Effector CD8-positive, alpha-beta T cell (primary cell): ENCODE measurements around the gene DIDO1.
"Not testable (repeated sequence)": the region's sequence is repeated elsewhere in the genome, so short reads cannot be mapped to it uniquely, and the experiment has no call there.

Source experiments
- DNase-seq: peaks from one replicate; lab custom pipeline; 2025; lab: John Stamatoyannopoulos, UW

Gene DIDO1

DNA sequence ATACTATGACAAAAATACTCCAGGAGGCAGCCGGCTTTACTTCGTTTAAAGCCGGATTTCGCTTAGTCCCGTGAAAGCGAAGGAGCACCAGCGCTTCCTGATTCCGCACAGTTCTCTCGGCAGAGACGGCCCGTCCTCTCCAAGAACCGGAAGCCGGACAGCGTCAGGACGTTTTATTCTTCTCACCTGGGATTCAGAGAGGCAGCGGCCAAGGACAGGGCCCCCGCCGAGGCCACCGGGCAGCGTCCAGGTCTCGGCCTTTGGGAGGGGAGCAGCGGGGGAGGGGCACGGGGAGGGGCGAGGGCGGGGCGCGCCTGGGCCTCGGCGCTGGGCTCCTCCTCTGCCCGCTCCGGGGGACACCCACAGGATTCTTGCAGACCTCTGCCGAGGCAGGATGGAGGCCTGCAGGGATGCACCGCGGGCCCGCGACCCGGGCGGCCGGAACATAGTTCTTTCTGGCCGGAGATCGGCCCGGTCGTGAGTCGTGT is 2.8 kb upstream of the DIDO1 start:
- DNase-seq: peak; percentile 45

DNA sequence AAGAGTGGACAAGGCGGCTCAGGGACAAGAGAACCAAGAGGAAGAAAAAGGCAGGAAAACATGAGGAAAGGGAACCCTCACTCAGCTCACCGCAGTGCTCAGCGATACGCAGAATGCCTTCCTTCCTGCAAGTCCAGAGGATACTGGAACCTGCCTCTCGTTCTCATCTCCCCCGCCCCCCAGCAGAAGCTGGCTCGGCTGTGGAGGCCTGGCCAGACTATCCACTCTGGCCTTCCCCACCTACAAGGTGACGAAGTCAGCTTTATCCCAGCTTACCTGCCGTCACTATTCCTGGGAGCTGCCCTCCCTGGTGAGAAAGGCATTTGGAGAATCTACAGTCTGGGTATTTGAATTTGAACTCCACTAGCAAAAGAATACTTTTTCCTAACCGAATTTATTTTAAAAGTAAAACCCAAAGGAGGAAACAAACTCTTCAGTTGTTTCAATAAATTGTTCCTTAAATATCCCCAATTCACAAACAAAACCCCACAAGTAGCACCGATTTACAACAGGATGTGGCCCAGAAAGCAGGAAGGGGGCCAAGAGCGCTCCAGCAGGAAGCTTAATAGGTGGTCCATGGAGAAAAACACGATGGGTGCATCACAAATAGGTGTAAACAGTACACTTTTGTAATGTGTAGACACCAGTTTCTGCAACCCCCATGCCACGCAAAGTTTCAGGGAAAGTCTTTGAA is 2.1 kb upstream of the DIDO1 start:
- no peak for DNase-seq

DNA sequence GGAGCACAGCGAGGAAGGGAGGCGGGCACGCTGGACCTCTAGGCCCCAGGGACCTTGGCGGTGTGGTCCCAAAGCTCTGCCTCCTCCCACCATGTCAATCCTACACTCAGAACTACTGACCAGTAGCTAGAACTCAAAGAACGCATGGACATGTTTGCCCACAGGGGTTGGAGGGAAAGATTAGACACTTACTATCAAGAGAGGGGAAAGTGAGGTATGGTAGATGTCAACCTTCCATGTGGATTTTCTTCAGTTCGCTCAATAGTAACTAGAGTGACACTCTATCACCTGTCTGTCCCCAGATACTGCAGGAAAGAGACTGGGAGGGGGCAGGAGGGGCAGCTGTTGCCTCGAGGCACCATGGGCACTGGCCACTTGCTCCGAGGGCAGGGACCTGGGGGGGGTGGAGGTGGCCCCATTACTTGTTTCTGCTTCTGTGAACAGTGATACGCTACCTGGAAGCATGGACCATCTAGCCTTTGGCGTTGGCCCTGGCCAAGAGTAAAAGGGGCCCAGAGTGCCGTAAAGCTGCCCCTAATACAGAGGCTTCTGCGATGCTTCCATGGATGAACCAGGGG is 912 bp upstream of the DIDO1 start:
- DNase-seq: no peak

GRCh38 chr20:62925420-62926228 is 681 bp downstream of the DIDO1 start:
- peak; percentile 33 for DNase-seq

DNA sequence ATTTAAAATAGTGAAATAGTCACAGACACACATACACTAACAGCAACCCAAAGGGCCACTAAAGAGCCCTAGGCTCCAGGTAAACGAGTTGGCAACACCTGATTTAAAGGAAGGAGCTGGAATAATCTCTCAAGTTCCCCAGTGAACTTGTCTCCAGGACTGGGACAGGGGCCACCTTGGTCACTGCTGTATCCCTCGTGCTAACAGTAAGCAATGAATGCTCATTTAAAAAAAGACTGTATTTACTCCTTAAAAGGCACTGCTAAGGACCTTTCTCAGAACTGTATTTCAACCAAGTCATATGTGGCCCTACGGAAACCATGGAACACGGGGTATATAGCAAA is 1.3 kb downstream of the DIDO1 start:
- DNase-seq: no peak

DNA sequence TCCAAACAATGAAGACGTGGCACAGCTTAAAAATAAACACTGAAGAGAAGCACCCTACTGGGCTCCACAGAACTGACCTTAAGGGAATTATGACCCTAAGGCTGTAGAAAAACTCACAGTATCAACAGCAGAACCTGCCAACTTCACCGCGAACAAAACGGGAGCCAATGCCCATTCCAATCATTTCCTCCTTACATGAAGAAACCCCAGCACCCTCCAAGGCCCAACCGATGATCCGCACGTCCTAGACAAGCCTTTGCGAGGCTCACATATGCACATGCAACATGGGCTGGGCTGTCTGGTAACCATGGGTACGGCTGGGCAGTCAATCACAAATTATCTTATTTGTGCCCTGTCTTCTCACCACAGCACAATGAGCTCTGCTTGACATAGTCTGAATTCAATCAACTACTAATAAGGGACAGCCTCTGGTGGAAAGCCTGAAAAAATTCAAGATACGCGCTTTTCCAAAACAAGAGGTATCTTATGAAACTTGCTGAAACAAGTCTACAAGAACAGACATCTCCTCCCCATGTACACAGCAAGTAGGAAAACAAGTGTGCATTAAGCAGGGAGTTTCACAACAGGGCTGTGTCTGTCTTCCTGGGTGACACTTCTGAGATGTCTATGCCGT is 1.7 kb downstream of the DIDO1 start:
- no peak for DNase-seq

GRCh38 chr20:62923669-62924441 is 2.5 kb downstream of the DIDO1 start:
- no peak for DNase-seq

DNA sequence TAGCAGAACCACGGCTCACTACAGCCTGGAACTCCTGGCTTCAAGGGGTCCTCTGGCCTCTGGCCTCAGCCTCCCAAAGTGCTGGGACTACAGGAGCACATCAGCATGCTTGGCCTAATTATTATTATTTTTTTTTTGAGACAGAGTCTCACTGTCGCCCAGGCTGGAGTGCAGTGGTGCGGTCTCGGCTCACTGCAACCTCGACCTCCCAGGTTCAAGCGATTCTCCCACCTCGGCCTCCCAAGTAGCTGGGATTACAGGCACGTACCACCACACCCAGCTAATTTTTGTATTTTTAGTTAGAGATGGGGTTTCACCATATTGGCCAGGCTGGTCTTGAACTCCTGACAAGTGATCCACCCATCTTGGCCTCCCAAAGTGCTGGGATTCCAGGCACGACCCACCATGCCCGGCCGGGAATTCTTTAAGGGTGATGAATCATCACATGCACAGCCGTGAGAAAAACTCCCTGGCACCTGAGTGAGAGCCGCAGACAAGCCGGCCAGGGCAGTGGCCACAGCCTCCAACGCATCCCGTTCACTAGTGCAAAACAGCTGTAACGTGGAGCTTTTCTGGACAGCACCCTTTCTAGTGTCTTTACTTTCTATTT is 3.1 kb downstream of the DIDO1 start:
- DNase-seq: not testable (repeated sequence)

DNA sequence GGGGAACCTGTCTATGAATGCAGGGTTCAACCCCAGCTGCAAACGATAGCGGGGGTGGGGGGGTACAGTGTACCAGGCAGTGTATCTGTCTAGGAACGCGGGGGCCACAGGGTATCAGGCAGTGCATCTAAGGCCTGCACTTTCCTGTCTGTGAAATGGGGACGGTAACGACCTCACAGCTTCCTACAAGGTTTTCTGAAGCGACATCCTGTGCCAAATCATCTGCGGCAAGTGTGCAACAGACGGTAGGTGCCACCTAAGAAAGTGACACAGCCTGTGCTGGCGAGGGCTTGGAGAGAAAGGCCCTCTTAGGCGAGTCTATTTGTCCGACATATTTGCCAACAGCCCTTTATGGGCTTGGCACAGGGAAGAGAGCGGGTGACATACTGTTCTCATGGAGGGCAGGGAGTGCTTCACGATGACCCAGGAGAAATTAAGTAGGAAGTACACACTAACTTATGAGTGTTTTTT is 3.8 kb downstream of the DIDO1 start:
- DNase-seq: no peak

- peak; percentile 46 for DNase-seq
Observed at GRCh38 chr20:62921119-62921687, 5.1 kb downstream of the DIDO1 start.

DNA sequence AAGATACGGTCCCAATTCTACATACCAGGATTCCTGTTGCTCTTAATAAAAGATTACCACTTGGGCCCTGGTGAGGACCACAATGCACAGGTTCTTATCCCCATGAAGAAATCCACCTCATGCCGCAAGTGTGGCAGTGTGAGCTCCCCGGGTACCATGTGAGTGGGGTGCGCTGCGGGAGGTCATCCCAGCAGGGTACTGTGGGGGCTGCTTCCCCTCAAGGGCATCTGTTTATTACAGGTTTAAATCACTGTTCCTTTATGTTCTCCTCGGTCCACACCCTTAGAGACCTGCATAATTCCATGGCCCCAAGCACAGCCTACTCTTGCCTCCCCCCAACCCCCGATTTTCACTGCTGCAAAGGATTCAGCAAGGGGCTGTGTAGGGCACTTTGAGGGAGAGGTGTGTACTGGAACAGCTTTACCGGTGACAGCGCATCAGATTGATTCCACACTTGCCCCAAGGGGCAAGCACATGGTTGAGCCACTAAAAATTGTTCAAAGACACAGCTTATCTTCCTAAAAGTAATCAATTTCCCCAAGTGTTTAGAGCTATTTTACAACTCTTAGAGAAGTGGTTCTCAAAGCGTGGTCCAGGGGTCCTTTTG is 6.2 kb downstream of the DIDO1 start:
- no peak for DNase-seq

- DNase-seq: peak; percentile 23
Observed at GRCh38 chr20:62918831-62919230, 7.5 kb downstream of the DIDO1 start.

DNA sequence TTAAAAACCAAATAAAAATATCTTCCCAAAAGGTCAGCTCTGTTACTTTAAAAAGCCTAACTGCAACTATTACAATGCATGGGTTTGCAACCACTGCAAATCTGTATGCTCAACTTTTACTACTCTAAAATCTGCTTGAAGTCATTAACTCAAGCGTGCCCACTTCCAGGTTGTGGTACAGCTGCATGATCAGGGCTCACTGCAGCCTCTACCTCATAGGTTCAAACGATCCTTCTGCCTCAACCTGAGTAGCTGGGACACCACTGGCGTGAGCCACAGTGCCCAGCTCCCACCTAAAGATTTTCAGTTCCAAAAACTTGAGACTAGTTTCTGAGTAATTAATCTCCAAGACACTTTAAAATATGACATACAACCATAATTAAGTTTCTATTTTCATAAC is 8.2 kb downstream of the DIDO1 start:
- no peak for DNase-seq

DNA sequence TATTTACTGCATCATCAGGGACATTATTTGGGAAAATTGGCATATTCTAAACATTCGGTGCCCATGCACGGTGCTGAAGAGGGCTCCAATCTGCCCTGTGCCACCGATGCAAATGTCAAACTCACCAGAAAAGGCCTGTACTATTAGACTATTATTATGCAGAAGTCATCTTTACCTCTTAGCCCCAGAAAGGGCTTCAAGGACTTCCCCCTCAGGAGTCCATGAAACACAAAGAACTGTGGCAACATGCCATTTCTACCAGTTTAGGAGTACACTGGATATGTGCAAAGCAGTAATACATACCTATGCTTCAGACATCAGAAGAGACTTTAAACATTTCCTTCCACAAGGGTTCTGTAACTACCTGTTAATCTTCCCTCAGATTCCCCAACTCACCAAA is 8.6 kb downstream of the DIDO1 start:
- DNase-seq: no peak

DNA sequence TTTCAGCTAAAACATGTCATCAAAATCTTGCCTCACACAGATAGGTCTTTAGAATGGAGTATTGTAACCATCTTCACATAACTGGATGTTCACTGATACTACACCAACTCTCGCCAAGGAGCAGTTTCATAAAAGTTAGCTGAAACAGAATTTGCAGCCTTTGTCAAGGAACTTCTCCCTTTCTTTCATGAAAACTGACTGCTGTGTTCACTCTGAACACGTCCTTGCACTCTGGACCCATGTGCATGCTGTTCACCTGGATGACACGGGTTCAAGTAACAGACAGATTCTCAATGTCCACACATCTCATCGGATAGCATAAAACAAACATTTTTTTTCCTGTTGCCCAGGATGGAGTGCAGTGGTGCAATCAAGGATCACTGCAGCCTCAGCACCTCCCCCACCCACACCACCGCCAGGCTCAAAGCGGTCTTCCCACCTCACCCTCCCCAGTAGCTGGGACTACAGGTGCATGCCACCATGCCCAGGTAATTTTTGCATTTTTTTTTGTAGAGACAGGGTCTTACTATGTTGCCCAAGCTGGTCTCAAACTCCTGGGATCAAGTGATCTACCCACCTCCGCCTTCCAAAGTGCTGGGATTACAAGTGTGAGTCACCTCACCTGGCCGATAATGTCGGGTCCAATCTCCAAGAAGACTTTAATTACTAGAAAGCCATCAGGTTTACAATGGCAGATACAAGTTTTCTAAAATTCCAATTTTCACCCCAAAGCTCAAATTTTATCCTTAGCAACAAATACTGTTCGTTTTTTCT is 9.4 kb downstream of the DIDO1 start:
- DNase-seq: no peak

DNA sequence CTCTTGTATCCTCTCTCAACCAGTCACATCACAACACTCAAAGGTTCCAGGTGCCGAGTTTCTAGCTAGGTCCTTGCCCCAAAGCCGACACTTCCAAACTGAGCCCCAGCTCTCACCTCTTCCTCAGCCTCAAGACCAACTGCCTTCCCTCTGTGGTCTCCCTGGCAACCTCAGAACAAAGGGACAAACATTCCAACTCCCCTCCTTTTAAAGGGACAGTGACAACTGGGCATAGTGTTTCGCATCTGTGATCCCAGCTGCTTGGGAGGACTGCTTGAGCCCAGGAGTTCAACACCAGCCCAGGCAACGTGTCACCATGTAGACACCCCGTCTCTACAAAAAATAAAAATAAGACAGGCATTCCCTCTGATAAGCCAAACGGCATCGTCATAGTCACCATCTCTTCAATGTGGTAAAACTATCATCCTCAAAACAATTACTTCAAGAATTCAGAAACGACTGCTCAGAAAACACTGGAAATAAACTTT is 11.3 kb downstream of the DIDO1 start:
- DNase-seq: peak; percentile 24

DNA sequence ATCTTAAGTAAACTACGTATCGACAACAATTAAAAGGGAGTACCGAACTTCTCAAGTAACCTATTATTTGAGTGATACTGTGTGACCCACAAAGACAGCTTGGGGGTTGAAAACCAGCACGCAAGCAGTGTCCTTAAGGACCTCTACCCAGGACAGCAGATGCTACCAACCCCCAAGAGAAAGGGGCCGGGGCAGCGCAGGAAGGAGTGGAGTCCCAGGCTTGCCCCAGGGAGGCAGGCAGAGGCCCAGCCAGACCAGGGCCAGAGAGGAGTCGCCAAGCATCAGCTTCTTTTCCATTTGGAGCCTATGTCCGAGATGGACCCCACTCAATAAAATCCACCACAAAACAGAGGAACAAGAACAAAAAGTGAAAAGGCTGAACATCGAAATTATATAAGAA is 11.9 kb downstream of the DIDO1 start:
- no peak for DNase-seq

GRCh38 chr20:62913043-62913630 is 13.2 kb downstream of the DIDO1 start:
- no peak for DNase-seq

- DNase-seq: no peak
Observed at GRCh38 chr20:62911701-62912280, 14.5 kb downstream of the DIDO1 start.
